GM19193 (cell line): ENCODE data around the gene TBC1D2B.

Source experiments
- POLR2A ChIP-seq: IDR thresholded peaks from 4 replicates; pipeline ENCODE4 v1.6.1; 2011; ENCODE audit not compliant: insufficient read depth, insufficient read length; ENCODE audit errors: extremely low read depth

TBC1D2B gene

GRCh38 chr15:77998592-77998991, 78.9 kb downstream of the TBC1D2B start:
- TF ChIP-seq POLR2A = no peak

GRCh38 chr15:77993970-77994693, 83.4 kb downstream of the TBC1D2B start:
- TF ChIP-seq POLR2A = peak; percentile 18

- no peak for TF ChIP-seq POLR2A
Observed at GRCh38 chr15:77993374-77993911, 84.1 kb downstream of the TBC1D2B start.

- TF ChIP-seq POLR2A = no peak
Observed at GRCh38 chr15:77992356-77993222, 84.9 kb downstream of the TBC1D2B start.

GRCh38 chr15:77991029-77991406, 86.5 kb downstream of the TBC1D2B start:
- TF ChIP-seq POLR2A = no peak

- TF ChIP-seq POLR2A = no peak
Observed at GRCh38 chr15:77989296-77990143, 88.0 kb downstream of the TBC1D2B start.

- no peak for TF ChIP-seq POLR2A
Observed at GRCh38 chr15:77988347-77989295, 88.9 kb downstream of the TBC1D2B start.

- no peak for TF ChIP-seq POLR2A
Observed at GRCh38 chr15:77986891-77987764, 90.4 kb downstream of the TBC1D2B start.

GRCh38 chr15:77985931-77986480, 91.5 kb downstream of the TBC1D2B start:
- no peak for TF ChIP-seq POLR2A

- TF ChIP-seq POLR2A = no peak
Observed at GRCh38 chr15:77985031-77985930, 92.2 kb downstream of the TBC1D2B start.

GRCh38 chr15:77984446-77984861, 93.1 kb downstream of the TBC1D2B start:
- no peak for TF ChIP-seq POLR2A
